Gastrocnemius medialis (tissue), 4 donors: ENCODE results near the gene BPIFB4.

Experiments used
- POLR2A ChIP-seq, 2 donors: fragments of 450-650 bp; IDR thresholded peaks; one replicate each; pipeline ENCODE4 v1.6.1; 2017; ENCODE audit warnings: antibody characterized with exemption in 2 of 2, mild to moderate bottlenecking in 2 of 2, moderate library complexity in 2 of 2
- TF ChIP-seq, protein P1 (sequence below), 5 experiments: fragments of 450-650 bp in 3 of 5; fragments of 200-600 bp in 2 of 5; sonication (generic) in 2 of 5; IDR thresholded peaks in 4 of 5; conservative IDR thresholded peaks in 1 of 5; 1 replicate in 4 of 5; 2 replicates in 1 of 5; pipeline ENCODE4 v1.5.1; 2016 to 2019; ENCODE audit warnings: antibody characterized with exemption in 5 of 5, mild to moderate bottlenecking in 3 of 5, moderate library complexity in 3 of 5

DNA sequence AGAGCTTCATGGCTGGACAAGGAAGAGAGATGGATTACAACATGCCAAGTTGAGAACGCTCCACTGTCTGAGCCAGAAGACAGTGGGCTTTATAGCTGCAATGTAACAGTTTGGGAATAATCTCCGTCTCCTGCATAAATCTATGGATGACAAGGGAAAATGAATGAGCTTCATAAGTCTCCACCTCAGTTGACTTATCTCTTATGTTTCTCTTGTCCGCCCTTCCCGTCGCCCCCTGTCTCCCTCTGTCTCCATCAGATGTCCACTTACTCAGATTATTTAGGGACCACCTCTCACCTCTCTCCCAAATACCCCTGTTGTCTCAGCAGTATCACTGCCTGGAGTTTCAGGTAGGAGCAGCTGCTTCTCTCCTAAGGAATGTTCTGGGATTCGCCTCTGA, 74.8 kb downstream of the BPIFB4 start:
- TF ChIP-seq, protein P1, sequence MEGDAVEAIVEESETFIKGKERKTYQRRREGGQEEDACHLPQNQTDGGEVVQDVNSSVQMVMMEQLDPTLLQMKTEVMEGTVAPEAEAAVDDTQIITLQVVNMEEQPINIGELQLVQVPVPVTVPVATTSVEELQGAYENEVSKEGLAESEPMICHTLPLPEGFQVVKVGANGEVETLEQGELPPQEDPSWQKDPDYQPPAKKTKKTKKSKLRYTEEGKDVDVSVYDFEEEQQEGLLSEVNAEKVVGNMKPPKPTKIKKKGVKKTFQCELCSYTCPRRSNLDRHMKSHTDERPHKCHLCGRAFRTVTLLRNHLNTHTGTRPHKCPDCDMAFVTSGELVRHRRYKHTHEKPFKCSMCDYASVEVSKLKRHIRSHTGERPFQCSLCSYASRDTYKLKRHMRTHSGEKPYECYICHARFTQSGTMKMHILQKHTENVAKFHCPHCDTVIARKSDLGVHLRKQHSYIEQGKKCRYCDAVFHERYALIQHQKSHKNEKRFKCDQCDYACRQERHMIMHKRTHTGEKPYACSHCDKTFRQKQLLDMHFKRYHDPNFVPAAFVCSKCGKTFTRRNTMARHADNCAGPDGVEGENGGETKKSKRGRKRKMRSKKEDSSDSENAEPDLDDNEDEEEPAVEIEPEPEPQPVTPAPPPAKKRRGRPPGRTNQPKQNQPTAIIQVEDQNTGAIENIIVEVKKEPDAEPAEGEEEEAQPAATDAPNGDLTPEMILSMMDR (IDR thresholded peaks at IDR 0.05 in 4 of 5, conservative IDR thresholded peaks at IDR 0.05 in 1 of 5) = no peak
- no peak for TF ChIP-seq POLR2A (IDR thresholded peaks at IDR 0.05)
